ENCODE results near the gene OR1K1. TPM values are rescaled to one million over a fixed set of nuclear protein-coding genes. Genes with fewer than 3 reads are reported as not detected.

OR1K1 gene
- total and polyA plus RNA-seq, 2 of the 13 experiments (the other 11 are each of a cell fraction or from before 2014, with no cell fraction given) = not detected

DNA sequence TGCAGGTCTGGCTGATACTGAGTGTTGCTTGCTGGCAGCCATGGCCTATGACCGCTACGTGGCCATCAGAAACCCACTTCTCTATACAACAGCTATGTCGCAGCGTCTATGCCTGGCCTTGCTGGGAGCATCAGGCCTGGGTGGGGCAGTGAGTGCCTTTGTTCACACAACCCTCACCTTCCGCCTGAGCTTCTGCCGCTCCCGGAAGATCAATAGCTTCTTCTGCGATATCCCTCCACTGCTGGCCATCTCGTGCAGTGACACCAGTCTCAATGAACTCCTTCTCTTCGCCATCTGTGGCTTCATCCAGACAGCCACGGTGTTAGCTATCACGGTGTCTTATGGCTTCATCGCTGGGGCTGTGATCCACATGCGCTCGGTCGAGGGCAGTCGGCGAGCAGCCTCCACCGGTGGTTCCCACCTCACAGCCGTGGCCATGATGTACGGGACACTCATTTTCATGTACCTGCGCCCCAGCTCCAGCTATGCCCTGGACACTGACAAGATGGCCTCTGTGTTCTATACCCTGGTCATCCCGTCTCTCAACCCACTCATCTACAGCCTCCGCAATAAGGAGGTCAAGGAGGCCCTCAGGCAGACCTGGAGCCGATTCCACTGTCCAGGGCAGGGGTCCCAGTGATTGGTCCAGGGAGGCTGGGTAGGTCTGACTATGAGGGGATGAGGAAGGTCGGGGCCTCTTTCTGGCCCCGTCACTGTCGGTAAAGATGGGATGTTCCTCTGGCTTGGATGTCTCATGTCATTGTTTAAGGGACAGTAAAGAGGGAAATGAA is 10.5 kb upstream of the OR1K1 start:
- FAIRE-seq = no peak
- intact Hi-C loops (cut with micrococcal nuclease; ENCODE audit: unreplicated experiment) (no loop called here), in situ Hi-C loops (cut with HindIII; ENCODE audit: extremely low pct_ligation_motif_present, low pct_unique_long_range_greater_than_20kb) (no loop called here)
- no TSS peak for BruUV-seq (replicated peaks)
- Histone ChIP-seq H4K20me1 (ENCODE audit: insufficient read depth, low read length) (no peaks in the 10 kb centered on the region), H3K36me3 (replicated peaks in 1 of 2; ENCODE audit: control insufficient read depth in 1 of 2, insufficient read depth in 2 of 2, low read length in 2 of 2) (no peaks in the 10 kb centered on the region), H3K4me2 (ENCODE audit: low read depth, low read length) (no peak overlapping the region), H3K27me3 (ENCODE audit: control insufficient read depth in 1 of 2, insufficient read depth in 2 of 2, low read length in 2 of 2) (no peaks in the 10 kb centered on the region), H3K4me3 (replicated peaks in 1 of 3; ENCODE audit: insufficient read depth in 1 of 3, low read depth in 2 of 3, low read length in 3 of 3) (no peak overlapping the region), H3K79me2 (ENCODE audit: insufficient read depth, low read length) (no peaks in the 10 kb centered on the region), H3K9ac (ENCODE audit: insufficient read depth, low read depth, low read length) (no peak overlapping the region), H3K9me3 (ENCODE audit: low read length) (no peaks in the 10 kb centered on the region), H3K4me1 (ENCODE audit: insufficient read depth, low read length) (no peaks in the 10 kb centered on the region; the same call in 1 of the 2 replicates), H2AFZ (ENCODE audit: low read length) (no peak overlapping the region), H3K27ac (ENCODE audit: extremely low read length, insufficient read depth, low read length) (no peak overlapping the region)
- DNase-seq (ENCODE audit: low spot score) = no peak
- 57% methylated on average over 28 of the region's 28 CpGs for WGBS (ENCODE audit: low lambda C conversion rate)
- no peak for ATAC-seq
- CTCF ChIA-PET (ENCODE audit: low intra/inter-chr PET ratio, low total read pairs) = no interaction called here
- TF ChIP-seq ZNF556 (CRISPR knock-in tag; IDR thresholded peaks at IDR 0.05; ENCODE audit: borderline replicate concordance) (no peak), TGIF2 (CRISPR knock-in tag; IDR thresholded peaks at IDR 0.05) (no peak), ZFY (CRISPR knock-in tag; IDR thresholded peaks at IDR 0.05) (no peak), NR2F2 (IDR thresholded peaks at IDR 0.05; ENCODE audit: borderline replicate concordance, low read depth) (no peak), HDAC6 (IDR thresholded peaks at IDR 0.05; ENCODE audit: low read depth, low read length) (no peak)
- TF ChIP-seq, protein P1, sequence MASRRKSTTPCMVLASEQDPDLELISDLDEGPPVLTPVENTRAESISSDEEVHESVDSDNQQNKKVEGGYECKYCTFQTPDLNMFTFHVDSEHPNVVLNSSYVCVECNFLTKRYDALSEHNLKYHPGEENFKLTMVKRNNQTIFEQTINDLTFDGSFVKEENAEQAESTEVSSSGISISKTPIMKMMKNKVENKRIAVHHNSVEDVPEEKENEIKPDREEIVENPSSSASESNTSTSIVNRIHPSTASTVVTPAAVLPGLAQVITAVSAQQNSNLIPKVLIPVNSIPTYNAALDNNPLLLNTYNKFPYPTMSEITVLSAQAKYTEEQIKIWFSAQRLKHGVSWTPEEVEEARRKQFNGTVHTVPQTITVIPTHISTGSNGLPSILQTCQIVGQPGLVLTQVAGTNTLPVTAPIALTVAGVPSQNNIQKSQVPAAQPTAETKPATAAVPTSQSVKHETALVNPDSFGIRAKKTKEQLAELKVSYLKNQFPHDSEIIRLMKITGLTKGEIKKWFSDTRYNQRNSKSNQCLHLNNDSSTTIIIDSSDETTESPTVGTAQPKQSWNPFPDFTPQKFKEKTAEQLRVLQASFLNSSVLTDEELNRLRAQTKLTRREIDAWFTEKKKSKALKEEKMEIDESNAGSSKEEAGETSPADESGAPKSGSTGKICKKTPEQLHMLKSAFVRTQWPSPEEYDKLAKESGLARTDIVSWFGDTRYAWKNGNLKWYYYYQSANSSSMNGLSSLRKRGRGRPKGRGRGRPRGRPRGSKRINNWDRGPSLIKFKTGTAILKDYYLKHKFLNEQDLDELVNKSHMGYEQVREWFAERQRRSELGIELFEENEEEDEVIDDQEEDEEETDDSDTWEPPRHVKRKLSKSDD (CRISPR knock-in tag; IDR thresholded peaks at IDR 0.05; ENCODE audit: low read depth) = no peak
- TF ChIP-seq, protein P2, sequence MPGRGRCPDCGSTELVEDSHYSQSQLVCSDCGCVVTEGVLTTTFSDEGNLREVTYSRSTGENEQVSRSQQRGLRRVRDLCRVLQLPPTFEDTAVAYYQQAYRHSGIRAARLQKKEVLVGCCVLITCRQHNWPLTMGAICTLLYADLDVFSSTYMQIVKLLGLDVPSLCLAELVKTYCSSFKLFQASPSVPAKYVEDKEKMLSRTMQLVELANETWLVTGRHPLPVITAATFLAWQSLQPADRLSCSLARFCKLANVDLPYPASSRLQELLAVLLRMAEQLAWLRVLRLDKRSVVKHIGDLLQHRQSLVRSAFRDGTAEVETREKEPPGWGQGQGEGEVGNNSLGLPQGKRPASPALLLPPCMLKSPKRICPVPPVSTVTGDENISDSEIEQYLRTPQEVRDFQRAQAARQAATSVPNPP (CRISPR knock-in tag; IDR thresholded peaks at IDR 0.05) = no peak
- POLR2A ChIA-PET = no interaction called here

Data from HepG2 (cell line).